GM12891 (cell line): ENCODE results near the gene SLC13A2.

Experiments
- POLR2A ChIP-seq: IDR thresholded peaks from 2 replicates; pipeline ENCODE4 v1.6.1; 2011; ENCODE audit warnings: low read depth, low read length, control low read depth
- POU2F2 ChIP-seq: IDR thresholded peaks from 2 replicates; pipeline ENCODE4 v1.6.1; 2011; ENCODE audit warnings: low read depth, mild to moderate bottlenecking, control low read depth, low read length, moderate library complexity

DNA sequence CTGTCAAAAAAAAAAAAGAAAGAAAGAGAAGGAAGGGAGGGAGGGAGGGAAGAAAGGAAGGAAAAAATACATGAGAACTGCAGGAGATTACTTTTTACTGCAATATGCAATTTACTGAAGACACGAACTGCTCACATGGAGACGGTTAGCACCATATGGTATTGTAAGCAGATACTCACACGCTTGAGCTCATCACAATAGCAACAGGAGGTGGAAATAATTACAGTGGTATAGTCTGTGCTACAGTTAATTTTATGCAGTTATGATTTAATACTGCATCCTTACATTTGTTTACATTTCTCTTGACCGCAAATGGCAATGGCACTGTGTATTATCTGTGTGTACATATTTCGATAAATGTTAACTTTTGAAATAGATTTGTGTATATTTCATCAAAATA is 46.1 kb upstream of the SLC13A2 start:
- TF ChIP-seq POU2F2 (no peak), POLR2A (no peak)
